ENCODE measurements around the gene TRAPPC6A.

Gene TRAPPC6A

GRCh38 chr19:45151821-45152503, 26.1 kb downstream of the TRAPPC6A start:
- no peak for DNase-seq (ENCODE audit: low read depth)
- H3K4me3 ChIP-seq (ENCODE audit: low read depth, low read length): peak overlapping the region; percentile 34

- H3K4me3 ChIP-seq (ENCODE audit: low read depth, low read length): no peak overlapping the region
- DNase-seq (ENCODE audit: low read depth): no peak
These were observed 26.7 kb downstream of the TRAPPC6A start for GRCh38 chr19:45151320-45151719.

- no peak for DNase-seq (ENCODE audit: low read depth)
- no peak overlapping the region for H3K4me3 ChIP-seq (ENCODE audit: low read depth, low read length)
These were observed 27.2 kb downstream of the TRAPPC6A start for GRCh38 chr19:45150751-45151281.

DNA sequence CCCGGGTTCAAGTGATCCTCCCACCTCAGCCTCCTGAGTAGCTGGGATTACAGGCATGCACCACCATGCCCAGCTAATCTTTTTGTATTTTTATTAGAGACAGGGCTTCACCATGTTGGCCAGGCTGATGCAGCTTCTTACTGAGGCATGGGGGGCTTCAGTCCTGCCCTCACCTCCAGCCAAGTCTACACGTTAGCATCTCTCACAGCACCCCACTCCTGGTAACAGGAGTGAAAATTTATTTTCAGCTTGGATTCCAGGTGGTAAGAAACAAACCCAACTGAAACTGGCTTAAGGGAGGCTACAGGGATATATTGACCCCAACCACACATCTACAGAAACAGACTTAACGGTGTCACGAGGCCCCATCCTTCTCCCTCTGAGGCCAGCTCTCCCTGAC, 27.9 kb downstream of the TRAPPC6A start:
- DNase-seq (ENCODE audit: low read depth): no peak

GRCh38 chr19:45149129-45149528, 28.9 kb downstream of the TRAPPC6A start:
- no peak for DNase-seq (ENCODE audit: low read depth)
- H3K4me3 ChIP-seq (ENCODE audit: low read depth, low read length): no peak overlapping the region

More for the DNA sequence above, 27.9 kb downstream of the TRAPPC6A start:
- H3K4me3 ChIP-seq (ENCODE audit: low read depth, low read length): no peak overlapping the region

GRCh38 chr19:45147835-45148676, 30.0 kb downstream of the TRAPPC6A start:
- DNase-seq (ENCODE audit: low read depth): no peak
- H3K4me3 ChIP-seq (ENCODE audit: low read depth, low read length): no peak overlapping the region

- H3K4me3 ChIP-seq (ENCODE audit: low read depth, low read length): no peak overlapping the region
- DNase-seq (ENCODE audit: low read depth): no peak
These were observed 31.3 kb downstream of the TRAPPC6A start for GRCh38 chr19:45146741-45147205.

GRCh38 chr19:45146251-45146650, 31.8 kb downstream of the TRAPPC6A start:
- H3K4me3 ChIP-seq (ENCODE audit: low read depth, low read length): no peak overlapping the region
- DNase-seq (ENCODE audit: low read depth): no peak

DNA sequence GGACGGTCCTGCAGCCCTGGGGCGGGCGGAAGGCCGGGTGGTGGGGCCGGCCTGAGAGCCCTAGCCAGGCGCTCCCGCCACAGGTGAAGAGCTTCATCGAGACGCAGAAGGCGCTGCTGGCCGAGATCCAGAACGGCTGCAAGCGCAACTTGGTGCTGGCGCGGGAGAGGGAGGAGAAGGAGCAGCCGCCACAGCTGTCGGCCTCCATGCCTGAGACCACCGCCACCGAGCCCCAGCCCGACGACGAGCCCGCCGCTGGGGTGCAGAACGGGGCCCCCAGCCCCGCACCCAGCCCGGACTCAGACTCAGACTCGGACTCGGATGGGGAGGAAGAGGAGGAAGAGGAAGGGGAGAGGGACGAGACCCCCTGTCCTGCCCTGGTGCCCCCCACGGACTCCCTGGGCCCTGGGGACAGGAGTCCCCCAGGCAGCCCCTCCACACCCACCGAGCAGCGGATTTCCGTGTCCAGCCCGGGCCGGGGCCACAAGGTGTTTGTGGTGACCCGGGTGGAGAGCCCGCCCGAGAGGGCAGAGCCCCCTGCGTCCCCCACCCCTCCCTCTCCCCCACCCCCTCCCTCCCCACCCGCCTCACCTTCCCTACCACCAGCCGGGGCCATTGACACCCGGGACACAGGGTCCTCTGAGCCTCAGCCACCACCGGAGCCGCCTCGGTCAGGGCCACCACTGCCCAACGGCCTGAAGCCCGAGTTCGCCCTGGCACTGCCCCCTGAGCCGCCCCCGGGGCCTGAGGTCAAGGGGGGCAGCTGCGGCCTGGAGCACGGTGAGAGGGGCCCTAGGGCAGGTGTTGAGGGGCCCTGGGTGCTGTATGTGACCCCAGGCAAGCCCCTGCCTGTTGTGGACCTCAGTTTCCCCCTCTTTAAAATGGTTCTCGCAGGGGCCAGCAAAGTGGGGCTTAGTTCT, 32.5 kb downstream of the TRAPPC6A start:
- no peak overlapping the region for H3K4me3 ChIP-seq (ENCODE audit: low read depth, low read length)
- DNase-seq (ENCODE audit: low read depth): no peak

- DNase-seq (ENCODE audit: low read depth): no peak
- no peak overlapping the region for H3K4me3 ChIP-seq (ENCODE audit: low read depth, low read length)
These were observed 33.4 kb downstream of the TRAPPC6A start for GRCh38 chr19:45144431-45145269.

GRCh38 chr19:45142726-45143110, 35.3 kb downstream of the TRAPPC6A start:
- DNase-seq (ENCODE audit: low read depth): no peak

GRCh38 chr19:45142016-45142725, 35.9 kb downstream of the TRAPPC6A start:
- no peak overlapping the region for H3K4me3 ChIP-seq (ENCODE audit: low read depth, low read length)
- no peak for DNase-seq (ENCODE audit: low read depth)

More at GRCh38 chr19:45142726-45143110, 35.3 kb downstream of the TRAPPC6A start:
- H3K4me3 ChIP-seq (ENCODE audit: low read depth, low read length): no peak overlapping the region

GRCh38 chr19:45141203-45141900, 36.7 kb downstream of the TRAPPC6A start:
- H3K4me3 ChIP-seq (ENCODE audit: low read depth, low read length): no peak overlapping the region
- no peak for DNase-seq (ENCODE audit: low read depth)

- no peak for DNase-seq (ENCODE audit: low read depth)
- no peak overlapping the region for H3K4me3 ChIP-seq (ENCODE audit: low read depth, low read length)
These were observed 37.5 kb downstream of the TRAPPC6A start for GRCh38 chr19:45140533-45140932.

GRCh38 chr19:45140144-45140503, 37.9 kb downstream of the TRAPPC6A start:
- no peak overlapping the region for H3K4me3 ChIP-seq (ENCODE audit: low read depth, low read length)
- DNase-seq (ENCODE audit: low read depth): no peak

DNA sequence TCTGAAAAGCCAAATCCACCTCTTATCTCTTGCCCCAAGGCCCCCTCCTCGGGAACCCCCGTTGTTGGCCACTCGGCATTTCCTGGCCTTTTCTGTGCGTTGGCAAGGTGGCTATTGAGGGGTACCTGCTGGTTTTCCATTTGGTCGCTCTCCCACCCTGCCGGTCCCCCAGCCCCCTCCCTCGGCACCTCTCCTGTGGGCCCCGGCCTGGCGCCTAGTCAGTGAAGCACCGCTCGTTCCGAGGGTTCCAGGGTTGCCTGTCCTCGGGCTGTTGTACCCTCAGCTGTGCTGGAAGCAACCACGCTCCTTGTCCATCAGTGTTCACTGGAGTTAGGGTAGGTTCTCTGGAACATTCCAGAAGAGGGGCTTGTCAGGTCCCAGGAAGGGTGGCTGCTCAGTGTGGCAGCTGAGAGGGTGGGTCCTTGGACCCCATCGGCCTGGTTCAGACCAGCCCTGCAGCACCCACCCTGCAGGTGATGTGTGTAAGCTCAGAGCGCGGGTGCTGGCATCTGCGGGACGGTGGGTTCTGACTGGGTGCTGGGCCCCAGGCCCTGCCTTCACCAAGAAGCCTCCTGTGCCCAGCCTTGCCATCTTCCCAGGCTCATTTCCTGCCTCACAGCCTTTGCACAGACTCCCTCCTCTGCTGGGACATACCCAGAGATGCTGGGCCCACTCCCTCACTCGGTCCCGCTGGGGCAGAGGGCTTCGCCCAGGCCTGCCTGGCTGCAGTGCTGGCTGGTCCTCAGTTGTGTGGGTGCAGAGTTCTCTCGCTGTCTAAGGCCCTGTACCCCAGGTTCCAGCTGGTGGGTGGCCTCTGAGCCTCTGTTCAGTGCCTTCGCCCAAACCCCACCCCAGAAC, 38.5 kb downstream of the TRAPPC6A start:
- no peak for DNase-seq (ENCODE audit: low read depth)
- H3K4me3 ChIP-seq (ENCODE audit: low read depth, low read length): no peak overlapping the region

GRCh38 chr19:45138303-45138751, 39.7 kb downstream of the TRAPPC6A start:
- H3K4me3 ChIP-seq (ENCODE audit: low read depth, low read length): no peak overlapping the region

More at GRCh38 chr19:45138303-45138751, 39.7 kb downstream of the TRAPPC6A start:
- DNase-seq (ENCODE audit: low read depth): no peak

Data from skeletal muscle cell (primary cell).